ENCODE results near the gene PAWR.

The PAWR gene

GRCh38 chr12:79696416-79696815, 5.7 kb upstream of the PAWR start:
- peaks cover 0 to 2% of the 10 kb centered on the region in 2 donors for H3K4me1 ChIP-seq (ENCODE audit: control insufficient read depth in 2 of 2, insufficient read depth in 1 of 2, low read depth in 1 of 2, low read length in 2 of 2)
- no peaks in the 10 kb centered on the region for H3K9me3 ChIP-seq (replicated peaks in 1 of 2; ENCODE audit: control insufficient read depth in 2 of 2, insufficient read depth in 1 of 2, low read depth in 1 of 2, low read length in 2 of 2)
- H3K36me3 ChIP-seq (replicated peaks in 1 of 2; ENCODE audit: control insufficient read depth in 2 of 2, insufficient read depth in 2 of 2, low read length in 2 of 2), result no peaks in the 10 kb centered on the region
- no peak overlapping the region for H2BK120ac ChIP-seq (ENCODE audit: low read depth, low read length)
- H3K18ac ChIP-seq (ENCODE audit: low read length), result no peak overlapping the region
- no peak overlapping the region for H3K4me2 ChIP-seq (ENCODE audit: insufficient read depth, low read length, poor library complexity, severe bottlenecking)
- H3K27me3 ChIP-seq (ENCODE audit: control insufficient read depth in 3 of 3, insufficient read depth in 3 of 3, low read depth in 1 of 3, low read length in 3 of 3), result no peaks in the 10 kb centered on the region
- H3K14ac ChIP-seq (ENCODE audit: low read length), result no peak overlapping the region
- no peak overlapping the region for H3K27ac ChIP-seq (replicated peaks; ENCODE audit: low read length)
- H4K91ac ChIP-seq (ENCODE audit: low read depth, low read length, poor library complexity), result no peak overlapping the region
- no peak overlapping the region for H4K8ac ChIP-seq (ENCODE audit: low read depth, low read length)
- WGBS, 2 donors (ENCODE audit: extremely low coverage in 2 of 2, insufficient read length in 2 of 2, insufficient replicate concordance in 1 of 2), result no CpG with 5 or more reads among the region's 3 CpGs
- no peak overlapping the region for H3K4ac ChIP-seq (ENCODE audit: low read length)
- H2AK5ac ChIP-seq (ENCODE audit: low read depth, low read length), result no peak overlapping the region
- no peak overlapping the region for H2BK15ac ChIP-seq (ENCODE audit: low read length)
- no peak overlapping the region for H3K9ac ChIP-seq (ENCODE audit: low read depth, low read length, poor library complexity)
- no peak overlapping the region for H3K23ac ChIP-seq (ENCODE audit: low read depth, low read length, poor library complexity)
- H2BK12ac ChIP-seq (ENCODE audit: low read length), result no peak overlapping the region
- H2BK5ac ChIP-seq (ENCODE audit: low read length), result no peak overlapping the region
- H3K79me1 ChIP-seq (ENCODE audit: low read depth, low read length), result no peaks in the 10 kb centered on the region
- no peak overlapping the region for H2AFZ ChIP-seq (ENCODE audit: low read length)
- no peak overlapping the region for H3K4me3 ChIP-seq (ENCODE audit: low read length in 2 of 2)
- DNase-seq (ENCODE audit: low spot score), result no peak

- Histone ChIP-seq H2AFZ (ENCODE audit: low read length) (no peak overlapping the region), H3K18ac (ENCODE audit: low read length) (no peak overlapping the region), H3K9ac (ENCODE audit: low read depth, low read length, poor library complexity) (no peak overlapping the region), H3K36me3 (replicated peaks in 1 of 2; ENCODE audit: control insufficient read depth in 2 of 2, insufficient read depth in 2 of 2, low read length in 2 of 2) (no peaks in the 10 kb centered on the region), H3K4ac (ENCODE audit: low read length) (no peak overlapping the region), H3K27me3 (ENCODE audit: control insufficient read depth in 3 of 3, insufficient read depth in 3 of 3, low read depth in 1 of 3, low read length in 3 of 3) (no peaks in the 10 kb centered on the region), H3K79me1 (ENCODE audit: low read depth, low read length) (peaks cover 2% of the 10 kb centered on the region), H3K4me3 (ENCODE audit: low read length in 2 of 2) (no peak overlapping the region), H2BK12ac (ENCODE audit: low read length) (no peak overlapping the region), H2BK120ac (ENCODE audit: low read depth, low read length) (no peak overlapping the region), H4K91ac (ENCODE audit: low read depth, low read length, poor library complexity) (no peak overlapping the region), H3K4me1 (ENCODE audit: control insufficient read depth in 2 of 2, insufficient read depth in 1 of 2, low read depth in 1 of 2, low read length in 2 of 2) (peaks cover 0 to 2% of the 10 kb centered on the region in 2 donors), H2AK5ac (ENCODE audit: low read depth, low read length) (no peak overlapping the region), H3K4me2 (ENCODE audit: insufficient read depth, low read length, poor library complexity, severe bottlenecking) (no peak overlapping the region), H2BK5ac (ENCODE audit: low read length) (no peak overlapping the region), H3K27ac (replicated peaks; ENCODE audit: low read length) (no peak overlapping the region), H2BK15ac (ENCODE audit: low read length) (no peak overlapping the region), H3K14ac (ENCODE audit: low read length) (no peak overlapping the region), H4K8ac (ENCODE audit: low read depth, low read length) (no peak overlapping the region), H3K23ac (ENCODE audit: low read depth, low read length, poor library complexity) (no peak overlapping the region), H3K9me3 (replicated peaks in 1 of 2; ENCODE audit: control insufficient read depth in 2 of 2, insufficient read depth in 1 of 2, low read depth in 1 of 2, low read length in 2 of 2) (no peaks in the 10 kb centered on the region)
- no CpG with 5 or more reads among the region's 6 CpGs for WGBS, 2 donors (ENCODE audit: extremely low coverage in 2 of 2, insufficient read length in 2 of 2, insufficient replicate concordance in 1 of 2)
- DNase-seq (ENCODE audit: low spot score), result no peak
These were observed 2.3 kb upstream of the PAWR start for GRCh38 chr12:79692860-79693577.

GRCh38 chr12:79691511-79692248, 916 bp upstream of the PAWR start:
- H3K79me1 ChIP-seq (ENCODE audit: low read depth, low read length), result peaks cover 2% of the 10 kb centered on the region
- H3K27me3 ChIP-seq (ENCODE audit: control insufficient read depth in 3 of 3, insufficient read depth in 3 of 3, low read depth in 1 of 3, low read length in 3 of 3), result no peaks in the 10 kb centered on the region
- peaks cover 0 to 2% of the 10 kb centered on the region in 2 donors for H3K4me1 ChIP-seq (ENCODE audit: control insufficient read depth in 2 of 2, insufficient read depth in 1 of 2, low read depth in 1 of 2, low read length in 2 of 2)
- no peak overlapping the region for H3K4ac ChIP-seq (ENCODE audit: low read length)
- H2BK12ac ChIP-seq (ENCODE audit: low read length), result no peak overlapping the region
- peak overlapping the region; percentile 72 for H3K27ac ChIP-seq (replicated peaks; ENCODE audit: low read length)
- H3K14ac ChIP-seq (ENCODE audit: low read length), result no peak overlapping the region
- no peak overlapping the region for H2BK5ac ChIP-seq (ENCODE audit: low read length)
- H4K8ac ChIP-seq (ENCODE audit: low read depth, low read length), result no peak overlapping the region
- H3K9me3 ChIP-seq (replicated peaks in 1 of 2; ENCODE audit: control insufficient read depth in 2 of 2, insufficient read depth in 1 of 2, low read depth in 1 of 2, low read length in 2 of 2), result no peaks in the 10 kb centered on the region
- H3K23ac ChIP-seq (ENCODE audit: low read depth, low read length, poor library complexity), result no peak overlapping the region
- no peak for DNase-seq (ENCODE audit: low spot score)
- peak overlapping the region; percentile 66 for H3K4me2 ChIP-seq (ENCODE audit: insufficient read depth, low read length, poor library complexity, severe bottlenecking)
- no peak overlapping the region for H3K9ac ChIP-seq (ENCODE audit: low read depth, low read length, poor library complexity)
- peak overlapping the region; percentile 99 for H2AFZ ChIP-seq (ENCODE audit: low read length)
- no peak overlapping the region for H3K18ac ChIP-seq (ENCODE audit: low read length)
- H2BK15ac ChIP-seq (ENCODE audit: low read length), result no peak overlapping the region
- no peak overlapping the region for H2AK5ac ChIP-seq (ENCODE audit: low read depth, low read length)
- no peaks in the 10 kb centered on the region for H3K36me3 ChIP-seq (replicated peaks in 1 of 2; ENCODE audit: control insufficient read depth in 2 of 2, insufficient read depth in 2 of 2, low read length in 2 of 2)
- peak overlapping the region; percentile 86 to 88 for H3K4me3 ChIP-seq (ENCODE audit: low read length in 2 of 2)
- H2BK120ac ChIP-seq (ENCODE audit: low read depth, low read length), result no peak overlapping the region
- H4K91ac ChIP-seq (ENCODE audit: low read depth, low read length, poor library complexity), result no peak overlapping the region
- no CpG with 5 or more reads among the region's 11 CpGs for WGBS, 2 donors (ENCODE audit: extremely low coverage in 2 of 2, insufficient read length in 2 of 2, insufficient replicate concordance in 1 of 2)

GRCh38 chr12:79690142-79690637, 574 bp downstream of the PAWR start:
- no peak overlapping the region for H4K91ac ChIP-seq (ENCODE audit: low read depth, low read length, poor library complexity)
- H2AK5ac ChIP-seq (ENCODE audit: low read depth, low read length), result peak overlapping the region; percentile 73
- peak overlapping the region; percentile 98 for H3K27ac ChIP-seq (replicated peaks; ENCODE audit: low read length)
- peak; percentile 67 for DNase-seq (ENCODE audit: low spot score)
- peak overlapping the region; percentile 96 for H3K18ac ChIP-seq (ENCODE audit: low read length)
- peak overlapping the region; percentile 95 for H3K23ac ChIP-seq (ENCODE audit: low read depth, low read length, poor library complexity)
- H3K9me3 ChIP-seq (replicated peaks in 1 of 2; ENCODE audit: control insufficient read depth in 2 of 2, insufficient read depth in 1 of 2, low read depth in 1 of 2, low read length in 2 of 2), result no peaks in the 10 kb centered on the region
- peak overlapping the region; percentile 80 for H3K9ac ChIP-seq (ENCODE audit: low read depth, low read length, poor library complexity)
- no peak overlapping the region for H4K8ac ChIP-seq (ENCODE audit: low read depth, low read length)
- H3K4me1 ChIP-seq (ENCODE audit: control insufficient read depth in 2 of 2, insufficient read depth in 1 of 2, low read depth in 1 of 2, low read length in 2 of 2), result peaks cover 0 to 2% of the 10 kb centered on the region in 2 donors
- H2BK120ac ChIP-seq (ENCODE audit: low read depth, low read length), result no peak overlapping the region
- H3K14ac ChIP-seq (ENCODE audit: low read length), result no peak overlapping the region
- no peaks in the 10 kb centered on the region for H3K27me3 ChIP-seq (ENCODE audit: control insufficient read depth in 3 of 3, insufficient read depth in 3 of 3, low read depth in 1 of 3, low read length in 3 of 3)
- peak overlapping the region; percentile 79 for H3K4me2 ChIP-seq (ENCODE audit: insufficient read depth, low read length, poor library complexity, severe bottlenecking)
- peaks cover 4% of the 10 kb centered on the region for H3K79me1 ChIP-seq (ENCODE audit: low read depth, low read length)
- H3K36me3 ChIP-seq (replicated peaks in 1 of 2; ENCODE audit: control insufficient read depth in 2 of 2, insufficient read depth in 2 of 2, low read length in 2 of 2), result no peaks in the 10 kb centered on the region
- H2BK5ac ChIP-seq (ENCODE audit: low read length), result peak overlapping the region; percentile 88
- H3K4me3 ChIP-seq (ENCODE audit: low read length in 2 of 2), result peak overlapping the region; percentile 88 to 99
- H2BK12ac ChIP-seq (ENCODE audit: low read length), result no peak overlapping the region
- H2AFZ ChIP-seq (ENCODE audit: low read length), result peak overlapping the region; percentile 99
- peak overlapping the region; percentile 43 for H3K4ac ChIP-seq (ENCODE audit: low read length)
- no CpG with 5 or more reads among the region's 45 CpGs for WGBS, 2 donors (ENCODE audit: extremely low coverage in 2 of 2, insufficient read length in 2 of 2, insufficient replicate concordance in 1 of 2)
- peak overlapping the region; percentile 98 for H2BK15ac ChIP-seq (ENCODE audit: low read length)
